ENCODE data around the gene CARD18.

DNA sequence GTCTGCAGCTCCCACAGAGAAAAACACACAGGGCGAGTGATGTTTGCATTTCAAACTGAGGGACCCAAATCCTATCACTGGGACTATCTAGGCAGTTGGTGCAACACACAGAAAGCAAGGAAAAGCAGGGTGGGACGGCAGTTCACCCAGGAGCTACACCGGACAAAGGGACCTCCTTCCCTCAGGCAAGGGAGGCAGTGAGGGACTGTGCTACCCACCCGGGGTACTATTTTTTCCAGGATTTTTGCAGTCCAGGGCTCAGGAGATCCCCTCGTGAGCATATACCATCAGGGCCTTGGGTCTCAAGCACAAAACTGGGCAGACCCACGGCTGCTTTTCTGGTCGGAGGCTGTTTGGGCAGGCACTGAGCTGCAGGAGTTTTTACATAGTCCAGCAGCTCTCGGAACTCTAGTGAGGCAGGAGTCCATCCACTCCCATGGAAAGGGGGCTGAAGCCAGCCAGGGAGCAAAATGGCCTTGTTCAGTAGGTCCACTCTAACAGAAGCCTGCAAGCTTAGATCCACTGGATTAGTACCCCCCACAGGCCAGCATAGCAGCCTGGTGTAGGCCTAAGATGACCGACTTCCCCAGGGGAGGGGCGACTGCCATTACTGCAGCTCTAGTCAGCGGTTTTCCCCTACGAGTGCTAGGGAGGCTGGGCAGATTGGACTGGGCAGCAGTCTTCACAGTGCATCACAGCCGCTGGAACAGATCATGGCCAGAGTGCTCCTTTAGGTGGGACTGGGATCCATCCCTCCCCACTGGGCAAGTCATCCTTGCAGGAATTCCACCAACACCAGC lies 28.2 kb downstream of the CARD18 start:
- TF ChIP-seq, protein P1, sequence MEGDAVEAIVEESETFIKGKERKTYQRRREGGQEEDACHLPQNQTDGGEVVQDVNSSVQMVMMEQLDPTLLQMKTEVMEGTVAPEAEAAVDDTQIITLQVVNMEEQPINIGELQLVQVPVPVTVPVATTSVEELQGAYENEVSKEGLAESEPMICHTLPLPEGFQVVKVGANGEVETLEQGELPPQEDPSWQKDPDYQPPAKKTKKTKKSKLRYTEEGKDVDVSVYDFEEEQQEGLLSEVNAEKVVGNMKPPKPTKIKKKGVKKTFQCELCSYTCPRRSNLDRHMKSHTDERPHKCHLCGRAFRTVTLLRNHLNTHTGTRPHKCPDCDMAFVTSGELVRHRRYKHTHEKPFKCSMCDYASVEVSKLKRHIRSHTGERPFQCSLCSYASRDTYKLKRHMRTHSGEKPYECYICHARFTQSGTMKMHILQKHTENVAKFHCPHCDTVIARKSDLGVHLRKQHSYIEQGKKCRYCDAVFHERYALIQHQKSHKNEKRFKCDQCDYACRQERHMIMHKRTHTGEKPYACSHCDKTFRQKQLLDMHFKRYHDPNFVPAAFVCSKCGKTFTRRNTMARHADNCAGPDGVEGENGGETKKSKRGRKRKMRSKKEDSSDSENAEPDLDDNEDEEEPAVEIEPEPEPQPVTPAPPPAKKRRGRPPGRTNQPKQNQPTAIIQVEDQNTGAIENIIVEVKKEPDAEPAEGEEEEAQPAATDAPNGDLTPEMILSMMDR (conservative IDR thresholded peaks at IDR 0.05), result no peak
- TF ChIP-seq EZH2 (IDR thresholded peaks at IDR 0.05; ENCODE audit: low read depth), result no peak
